ENCODE measurements around the gene MYOF.

Gene MYOF, protein sequence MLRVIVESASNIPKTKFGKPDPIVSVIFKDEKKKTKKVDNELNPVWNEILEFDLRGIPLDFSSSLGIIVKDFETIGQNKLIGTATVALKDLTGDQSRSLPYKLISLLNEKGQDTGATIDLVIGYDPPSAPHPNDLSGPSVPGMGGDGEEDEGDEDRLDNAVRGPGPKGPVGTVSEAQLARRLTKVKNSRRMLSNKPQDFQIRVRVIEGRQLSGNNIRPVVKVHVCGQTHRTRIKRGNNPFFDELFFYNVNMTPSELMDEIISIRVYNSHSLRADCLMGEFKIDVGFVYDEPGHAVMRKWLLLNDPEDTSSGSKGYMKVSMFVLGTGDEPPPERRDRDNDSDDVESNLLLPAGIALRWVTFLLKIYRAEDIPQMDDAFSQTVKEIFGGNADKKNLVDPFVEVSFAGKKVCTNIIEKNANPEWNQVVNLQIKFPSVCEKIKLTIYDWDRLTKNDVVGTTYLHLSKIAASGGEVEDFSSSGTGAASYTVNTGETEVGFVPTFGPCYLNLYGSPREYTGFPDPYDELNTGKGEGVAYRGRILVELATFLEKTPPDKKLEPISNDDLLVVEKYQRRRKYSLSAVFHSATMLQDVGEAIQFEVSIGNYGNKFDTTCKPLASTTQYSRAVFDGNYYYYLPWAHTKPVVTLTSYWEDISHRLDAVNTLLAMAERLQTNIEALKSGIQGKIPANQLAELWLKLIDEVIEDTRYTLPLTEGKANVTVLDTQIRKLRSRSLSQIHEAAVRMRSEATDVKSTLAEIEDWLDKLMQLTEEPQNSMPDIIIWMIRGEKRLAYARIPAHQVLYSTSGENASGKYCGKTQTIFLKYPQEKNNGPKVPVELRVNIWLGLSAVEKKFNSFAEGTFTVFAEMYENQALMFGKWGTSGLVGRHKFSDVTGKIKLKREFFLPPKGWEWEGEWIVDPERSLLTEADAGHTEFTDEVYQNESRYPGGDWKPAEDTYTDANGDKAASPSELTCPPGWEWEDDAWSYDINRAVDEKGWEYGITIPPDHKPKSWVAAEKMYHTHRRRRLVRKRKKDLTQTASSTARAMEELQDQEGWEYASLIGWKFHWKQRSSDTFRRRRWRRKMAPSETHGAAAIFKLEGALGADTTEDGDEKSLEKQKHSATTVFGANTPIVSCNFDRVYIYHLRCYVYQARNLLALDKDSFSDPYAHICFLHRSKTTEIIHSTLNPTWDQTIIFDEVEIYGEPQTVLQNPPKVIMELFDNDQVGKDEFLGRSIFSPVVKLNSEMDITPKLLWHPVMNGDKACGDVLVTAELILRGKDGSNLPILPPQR (N-terminal part only)

GRCh38 chr10:93482145-93482834 lies at the start of gene MYOF:
Gene MYOF (minus strand): TSS chr10:93482334. CDS start chr10:93482194, 140 bp downstream.
- peak in 1 of 3 donors; percentile 4 for DNase-seq (ENCODE audit: low read depth in 3 of 3, low spot score in 1 of 3)

GRCh38 chr10:93518531-93518930 lies 36.4 kb upstream of the MYOF start:
- DNase-seq (ENCODE audit: low read depth in 3 of 3, low spot score in 1 of 3): no peak

GRCh38 chr10:93516006-93516380 lies 33.9 kb upstream of the MYOF start:
- no peak for DNase-seq (ENCODE audit: low read depth in 3 of 3, low spot score in 1 of 3)

GRCh38 chr10:93515071-93516005 lies 33.2 kb upstream of the MYOF start:
- DNase-seq (ENCODE audit: low read depth in 3 of 3, low spot score in 1 of 3): no peak

- no peak for DNase-seq (ENCODE audit: low read depth in 3 of 3, low spot score in 1 of 3)
These were observed 32.4 kb upstream of the MYOF start for GRCh38 chr10:93514521-93514920.

- no peak for DNase-seq (ENCODE audit: low read depth in 3 of 3, low spot score in 1 of 3)
These were observed 31.0 kb upstream of the MYOF start for GRCh38 chr10:93513091-93513490.

- no peak for DNase-seq (ENCODE audit: low read depth in 3 of 3, low spot score in 1 of 3)
These were observed 30.4 kb upstream of the MYOF start for GRCh38 chr10:93512565-93512964.

DNA sequence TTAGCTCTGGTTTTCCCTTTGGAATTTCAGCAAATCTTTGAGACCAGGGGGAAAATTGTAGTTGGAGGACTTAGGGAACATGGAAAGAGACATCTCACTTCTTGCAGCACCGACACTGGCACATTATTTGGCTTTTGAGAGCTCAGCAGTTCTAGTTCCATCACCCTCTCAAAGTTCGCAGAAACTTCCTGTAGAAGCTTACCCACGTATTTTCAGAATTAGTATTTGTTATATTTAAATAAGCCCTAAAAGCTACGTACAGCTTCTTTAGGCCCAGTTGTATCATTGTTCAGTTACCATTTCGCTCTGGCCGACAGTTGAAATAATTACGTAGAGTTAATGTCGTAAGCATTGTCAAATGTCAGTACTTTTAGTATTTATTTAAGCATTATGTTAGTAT lies 27.7 kb upstream of the MYOF start:
- no peak for DNase-seq (ENCODE audit: low read depth in 3 of 3, low spot score in 1 of 3)

DNA sequence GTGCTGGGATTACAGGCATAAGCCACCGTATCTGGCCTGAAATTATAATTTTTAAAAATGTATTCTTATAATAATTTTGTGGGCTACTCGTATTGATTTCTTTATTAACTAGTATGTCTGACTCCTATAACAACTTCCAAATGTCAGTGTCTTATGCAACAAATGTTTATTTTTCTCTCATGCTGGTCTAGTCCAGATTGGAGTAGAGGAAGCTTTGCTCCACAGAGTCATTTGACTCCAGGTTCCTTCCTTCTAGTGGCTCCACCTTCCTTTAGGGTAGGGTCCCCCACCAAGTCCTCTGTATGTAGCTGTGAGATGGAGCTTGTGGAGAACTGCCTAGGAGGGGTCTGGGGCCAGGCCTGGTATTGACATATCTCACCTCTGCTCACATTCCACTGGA lies 22.9 kb upstream of the MYOF start:
- no peak for DNase-seq (ENCODE audit: low read depth in 3 of 3, low spot score in 1 of 3)

GRCh38 chr10:93503075-93503474 lies 20.9 kb upstream of the MYOF start:
- no peak for DNase-seq (ENCODE audit: low read depth in 3 of 3, low spot score in 1 of 3)

- DNase-seq (ENCODE audit: low read depth in 3 of 3, low spot score in 1 of 3): no peak
These were observed 19.5 kb upstream of the MYOF start for GRCh38 chr10:93501650-93502049.

- DNase-seq (ENCODE audit: low read depth in 3 of 3, low spot score in 1 of 3): no peak
These were observed 16.0 kb upstream of the MYOF start for GRCh38 chr10:93498166-93498565.

- DNase-seq (ENCODE audit: low read depth in 3 of 3, low spot score in 1 of 3): peak; percentile 78 to 92 (median 85)
These were observed 14.3 kb upstream of the MYOF start, which contains the start of gene CEP55 for GRCh38 chr10:93496322-93497041. Gene CEP55 (plus strand): TSS chr10:93496612. CDS start chr10:93500052, 3,440 bp downstream.

- peak in 1 of 3 donors; percentile 4 for DNase-seq (ENCODE audit: low read depth in 3 of 3, low spot score in 1 of 3)
These were observed 13.7 kb upstream of the MYOF start for GRCh38 chr10:93495654-93496321.

- no peak for DNase-seq (ENCODE audit: low read depth in 3 of 3, low spot score in 1 of 3)
These were observed 12.4 kb upstream of the MYOF start for GRCh38 chr10:93494494-93494893.

DNA sequence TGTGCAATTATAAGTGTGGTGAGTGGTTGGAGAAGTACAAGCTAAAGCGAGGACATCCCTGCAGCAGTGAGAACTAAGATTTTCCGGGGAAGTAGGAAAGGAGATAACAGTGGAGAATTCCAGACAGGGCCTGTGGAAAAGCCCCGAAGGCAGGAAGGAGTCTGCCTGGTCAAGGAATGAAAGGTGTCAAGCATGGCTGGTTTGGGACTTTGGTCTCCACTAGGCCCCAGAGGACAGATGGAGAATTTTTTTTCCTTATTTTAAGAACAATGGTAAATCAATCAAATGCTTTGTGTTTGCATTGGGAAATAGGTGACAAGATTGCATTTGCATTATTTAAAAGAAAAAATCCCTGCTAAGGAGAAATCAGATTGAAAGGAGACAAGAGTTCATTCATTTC lies 11.0 kb upstream of the MYOF start:
- no peak for DNase-seq (ENCODE audit: low read depth in 3 of 3, low spot score in 1 of 3)

GRCh38 chr10:93491602-93492121 lies 9.5 kb upstream of the MYOF start:
- DNase-seq (ENCODE audit: low read depth in 3 of 3, low spot score in 1 of 3): no peak

GRCh38 chr10:93488956-93489528 lies 6.9 kb upstream of the MYOF start:
- no peak for DNase-seq (ENCODE audit: low read depth in 3 of 3, low spot score in 1 of 3)
